Stimulated activated CD8-positive, alpha-beta memory T cell treated with anti-CD3 and anti-CD28 coated beads, Interleukin-12 subunit alpha, Interleukin-12 subunit beta, amount 100 ng/mL, for 24 hours (primary cell): ENCODE data around the gene XK.
"Not testable (repeated sequence)": the region's sequence is repeated elsewhere in the genome, so short reads cannot be mapped to it uniquely, and the experiment has no call there.

Experiments
- DNase-seq: peaks from one replicate; pipeline ENCODE4 v3.0.0-alpha.2; 2020; ENCODE audit errors: extremely low read depth

Gene XK, protein sequence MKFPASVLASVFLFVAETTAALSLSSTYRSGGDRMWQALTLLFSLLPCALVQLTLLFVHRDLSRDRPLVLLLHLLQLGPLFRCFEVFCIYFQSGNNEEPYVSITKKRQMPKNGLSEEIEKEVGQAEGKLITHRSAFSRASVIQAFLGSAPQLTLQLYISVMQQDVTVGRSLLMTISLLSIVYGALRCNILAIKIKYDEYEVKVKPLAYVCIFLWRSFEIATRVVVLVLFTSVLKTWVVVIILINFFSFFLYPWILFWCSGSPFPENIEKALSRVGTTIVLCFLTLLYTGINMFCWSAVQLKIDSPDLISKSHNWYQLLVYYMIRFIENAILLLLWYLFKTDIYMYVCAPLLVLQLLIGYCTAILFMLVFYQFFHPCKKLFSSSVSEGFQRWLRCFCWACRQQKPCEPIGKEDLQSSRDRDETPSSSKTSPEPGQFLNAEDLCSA

DNA sequence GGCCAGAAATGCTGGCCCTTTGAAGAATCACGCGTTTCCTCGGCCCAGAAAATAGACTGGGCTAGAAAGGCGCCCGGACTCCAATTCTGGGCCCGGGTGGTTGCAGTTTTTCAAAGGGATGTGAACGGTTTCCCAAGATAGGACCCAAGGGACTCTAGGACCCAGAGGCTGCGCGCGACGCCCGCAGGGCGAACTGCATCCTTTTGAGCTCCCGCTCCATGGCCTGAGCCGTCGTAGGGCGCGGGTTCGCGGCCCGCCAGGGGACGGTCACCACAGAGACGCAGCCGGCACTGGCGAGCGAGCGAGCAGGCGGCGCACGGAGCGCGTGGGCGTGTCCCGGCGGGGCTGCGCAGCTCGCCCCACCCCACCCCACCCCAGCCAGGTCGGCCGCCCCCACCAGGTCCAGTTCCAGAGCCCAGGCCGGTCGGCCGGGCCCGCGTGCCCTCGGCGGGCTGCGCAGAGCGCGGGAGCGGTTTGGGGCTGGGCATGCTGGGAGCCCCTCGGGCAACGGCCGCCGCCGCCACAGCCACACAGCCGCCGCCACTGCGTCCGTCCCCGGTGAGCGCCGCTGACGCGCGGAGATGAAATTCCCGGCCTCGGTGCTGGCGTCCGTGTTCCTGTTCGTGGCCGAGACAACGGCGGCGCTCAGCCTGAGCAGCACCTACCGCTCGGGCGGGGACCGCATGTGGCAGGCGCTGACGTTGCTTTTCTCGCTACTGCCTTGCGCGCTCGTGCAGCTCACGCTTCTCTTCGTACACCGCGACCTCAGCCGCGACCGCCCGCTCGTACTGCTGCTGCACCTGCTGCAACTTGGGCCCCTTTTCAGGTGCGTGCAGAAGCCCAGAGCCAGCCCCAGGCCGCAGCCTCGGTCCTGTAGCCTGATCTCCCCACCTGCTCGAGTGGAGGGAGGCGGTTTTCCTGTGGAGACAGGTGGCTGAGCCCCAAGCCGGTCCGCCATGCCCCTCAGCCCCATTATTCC, at the start of gene XK:
XK (plus strand) TSS at position 411 of the 979 bp plus-strand sequence; CDS start at position 582, 171 bp downstream.
- no peak for DNase-seq

DNA sequence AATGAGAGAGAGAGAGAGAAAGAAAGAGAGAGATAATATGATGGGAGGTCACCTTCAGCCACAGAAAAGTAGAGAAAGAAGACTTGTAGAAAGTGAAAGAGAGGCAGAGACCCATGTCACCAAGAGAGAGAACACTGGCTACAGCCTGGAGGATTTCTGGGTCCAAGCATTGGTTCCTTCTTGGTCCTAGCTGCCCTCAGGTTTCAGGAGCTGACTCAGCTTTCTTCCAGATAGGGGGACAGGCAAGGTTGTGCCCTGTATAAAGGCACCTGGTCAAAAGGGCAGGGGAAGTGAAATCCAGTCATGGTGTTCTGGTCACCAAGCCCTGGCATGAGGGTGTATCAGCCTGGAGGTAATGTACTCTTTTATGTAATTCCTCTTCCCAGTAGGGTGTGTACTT, 47.5 kb upstream of the XK start:
- no peak for DNase-seq

GRCh38 chrX:37640142-37640541, 45.4 kb upstream of the XK start:
- DNase-seq = no peak

DNA sequence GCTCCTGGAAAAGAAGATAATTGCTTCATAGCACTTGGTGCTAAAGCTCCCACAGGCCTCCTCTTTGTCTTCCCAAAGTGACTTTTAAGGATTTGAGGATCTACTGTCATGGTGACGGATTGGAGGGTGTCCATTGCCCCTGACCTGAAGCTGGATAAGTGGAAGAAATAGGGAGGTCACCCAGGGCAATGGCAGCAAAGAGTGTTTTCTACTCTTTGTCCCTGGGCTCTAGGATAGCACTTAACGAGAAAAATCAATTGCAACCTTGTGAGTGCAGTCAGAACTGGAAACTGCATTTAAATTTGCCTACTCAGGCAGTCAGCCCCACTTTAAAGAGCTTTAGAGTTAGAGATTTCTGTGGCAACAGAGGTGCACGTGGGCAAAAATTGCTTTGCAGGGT, 43.7 kb upstream of the XK start:
- DNase-seq = no peak

DNA sequence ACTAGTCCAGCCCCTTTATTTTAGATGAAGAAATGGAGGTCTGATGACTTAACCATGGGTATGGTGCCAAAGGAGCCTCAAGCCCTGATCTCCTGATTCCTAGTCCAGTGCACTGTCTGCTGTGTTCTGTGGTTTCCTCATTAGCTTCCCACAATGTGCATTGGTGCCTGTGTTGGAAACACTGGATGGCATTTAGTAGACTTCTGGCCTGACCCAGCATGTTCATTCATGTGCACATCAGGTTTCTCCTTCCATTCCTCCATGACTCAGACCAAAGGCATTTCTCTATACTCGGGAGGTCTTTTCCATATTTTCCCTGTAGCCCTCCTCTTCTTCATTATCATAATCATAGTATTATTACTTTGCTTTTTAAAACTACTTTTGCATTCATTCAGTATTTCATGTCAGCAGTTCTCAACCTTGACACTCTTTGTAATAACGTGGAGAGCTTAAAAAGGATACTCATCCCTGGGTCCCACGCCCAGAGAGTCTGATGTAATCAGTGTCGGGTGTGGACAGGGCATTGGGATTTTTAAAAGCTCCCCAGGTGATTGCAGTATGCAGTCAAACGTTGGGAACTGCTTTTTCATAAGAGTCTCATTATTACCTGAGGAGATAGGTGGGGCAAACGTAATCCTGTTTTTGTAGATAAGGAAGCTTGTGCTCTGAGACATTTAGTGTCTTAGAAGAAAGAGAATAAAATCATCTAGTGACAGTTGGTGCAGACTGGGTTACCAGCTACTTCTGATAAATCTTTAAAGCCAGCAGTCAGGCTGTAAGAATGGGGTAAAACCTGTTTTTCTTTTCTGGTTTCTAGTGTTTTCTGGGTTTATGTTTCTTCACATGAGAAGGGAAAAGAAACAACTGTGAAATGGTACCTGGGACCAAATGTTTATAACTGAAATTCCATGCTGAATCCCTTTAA, 40.9 kb upstream of the XK start:
- no peak for DNase-seq

GRCh38 chrX:37646254-37646653, 39.3 kb upstream of the XK start:
- DNase-seq = no peak

- not testable (repeated sequence) for DNase-seq
These were observed 34.7 kb upstream of the XK start for GRCh38 chrX:37650879-37651278.

DNA sequence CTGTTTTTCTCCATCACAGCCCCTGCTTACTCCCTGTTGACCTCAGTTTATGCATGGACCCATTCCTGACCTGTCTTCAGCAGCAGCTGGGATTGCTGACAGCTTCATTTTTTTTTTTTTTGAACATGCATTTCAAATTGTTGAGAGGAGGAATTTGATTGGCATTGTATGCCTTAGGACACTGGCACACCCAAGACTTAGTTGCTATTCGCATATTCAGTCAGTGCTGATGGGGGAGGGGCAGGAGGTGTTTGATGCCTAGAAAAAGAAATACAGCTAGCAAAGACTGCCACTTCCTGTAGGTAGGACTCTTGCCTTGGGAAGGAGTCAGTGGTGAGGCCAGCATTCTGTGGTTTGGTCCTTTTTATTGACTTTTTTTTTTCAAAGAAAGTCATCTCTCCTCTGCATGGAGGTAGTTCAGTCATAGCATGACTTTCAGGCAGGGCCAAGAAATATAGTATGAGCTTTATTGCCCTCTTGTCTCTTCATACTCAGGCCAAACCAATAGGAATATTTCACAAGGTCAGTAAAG, 33.6 kb upstream of the XK start:
- no peak for DNase-seq

GRCh38 chrX:37652589-37653231, 32.9 kb upstream of the XK start:
- DNase-seq = no peak

DNA sequence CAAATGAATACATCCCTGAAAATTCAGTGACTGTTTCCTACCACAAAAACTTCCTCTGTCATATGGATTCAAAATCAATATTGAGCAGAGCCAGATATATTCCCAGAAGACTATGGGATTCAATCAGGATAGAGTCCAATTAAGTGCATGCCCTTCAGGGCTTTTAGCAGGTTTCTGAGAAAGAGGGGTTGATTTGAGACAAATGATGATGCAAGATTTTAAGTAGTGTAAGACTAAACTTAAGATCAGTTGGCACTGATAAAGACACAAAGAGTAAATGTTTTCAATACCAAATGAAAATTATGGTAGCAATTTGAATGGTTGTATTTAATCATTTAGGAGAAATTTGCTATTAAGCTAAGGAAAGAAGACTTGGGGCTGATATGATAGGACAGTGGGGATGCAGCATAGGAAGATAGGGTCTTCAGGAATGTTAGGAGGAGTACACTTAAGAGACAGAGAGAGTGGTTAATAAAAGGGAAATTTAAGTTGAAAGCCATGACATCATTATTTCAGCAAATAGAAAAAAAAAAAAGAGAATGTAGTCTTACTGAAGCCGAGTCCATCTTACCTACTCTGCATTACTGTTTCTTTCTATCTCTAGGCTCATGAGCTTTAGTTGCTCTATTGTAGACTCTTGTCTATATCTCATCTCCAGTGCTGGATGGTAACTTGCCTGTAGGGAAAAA, 32.0 kb upstream of the XK start:
- DNase-seq = no peak

GRCh38 chrX:37658343-37659030, 27.1 kb upstream of the XK start:
- DNase-seq = no peak

DNA sequence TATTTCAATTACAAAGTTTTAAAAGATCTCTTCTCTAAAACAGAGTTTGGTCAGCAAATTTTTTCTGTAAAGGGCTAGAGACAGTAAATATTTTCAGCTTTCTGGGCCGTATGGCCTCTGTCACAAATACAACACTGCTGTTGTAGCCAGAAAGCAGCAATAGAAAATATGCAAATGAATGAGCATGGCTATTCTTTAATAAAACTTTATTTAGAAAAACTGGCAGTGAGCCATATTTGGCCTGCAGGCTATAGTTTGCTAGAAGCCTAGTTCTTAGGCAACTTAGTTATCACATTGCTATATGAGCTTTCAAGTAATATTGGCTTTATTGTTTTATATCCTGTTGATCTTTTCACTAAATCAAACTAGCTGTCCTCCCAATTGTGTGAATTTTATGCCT, 26.5 kb upstream of the XK start:
- no peak for DNase-seq

- DNase-seq = no peak
These were observed 23.4 kb upstream of the XK start for GRCh38 chrX:37662181-37662580.

DNA sequence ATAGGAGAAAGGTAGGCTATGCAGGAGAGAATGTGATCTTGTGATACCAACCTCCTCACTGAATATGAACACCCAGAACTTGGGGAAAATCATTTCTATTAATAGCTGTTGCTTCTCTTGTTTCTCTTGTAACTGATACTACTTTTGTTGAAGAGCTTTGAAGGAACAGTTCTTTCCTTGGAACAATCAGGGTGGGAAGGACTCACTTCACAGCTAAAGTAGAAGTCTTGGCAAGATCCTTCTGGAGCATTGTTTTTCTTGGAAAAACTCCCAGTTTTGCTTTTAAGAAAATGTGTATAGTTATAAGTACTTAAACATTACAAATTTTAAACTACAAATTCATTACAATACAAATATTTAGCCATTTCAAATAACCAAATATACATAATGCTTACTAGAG, 19.1 kb upstream of the XK start:
- no peak for DNase-seq

DNA sequence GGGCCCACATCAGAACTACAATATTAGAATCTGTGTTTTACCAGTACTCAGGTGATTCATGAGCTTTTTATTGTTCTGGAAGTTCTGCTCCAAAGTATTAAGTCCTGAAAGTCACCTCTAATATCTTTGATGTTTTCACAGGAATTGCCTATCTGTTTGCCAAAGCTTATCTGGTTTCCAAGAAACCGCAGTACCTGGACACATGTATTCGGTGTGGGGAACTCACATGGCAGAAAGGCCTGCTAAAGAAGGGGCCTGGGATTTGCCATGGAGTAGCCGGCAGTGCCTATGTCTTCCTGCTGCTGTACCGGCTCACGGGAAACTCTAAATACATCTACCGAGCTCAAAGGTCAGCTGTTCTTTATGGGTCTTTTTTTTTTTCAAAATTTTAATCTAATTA, 18.4 kb upstream of the XK start:
- DNase-seq = no peak

DNA sequence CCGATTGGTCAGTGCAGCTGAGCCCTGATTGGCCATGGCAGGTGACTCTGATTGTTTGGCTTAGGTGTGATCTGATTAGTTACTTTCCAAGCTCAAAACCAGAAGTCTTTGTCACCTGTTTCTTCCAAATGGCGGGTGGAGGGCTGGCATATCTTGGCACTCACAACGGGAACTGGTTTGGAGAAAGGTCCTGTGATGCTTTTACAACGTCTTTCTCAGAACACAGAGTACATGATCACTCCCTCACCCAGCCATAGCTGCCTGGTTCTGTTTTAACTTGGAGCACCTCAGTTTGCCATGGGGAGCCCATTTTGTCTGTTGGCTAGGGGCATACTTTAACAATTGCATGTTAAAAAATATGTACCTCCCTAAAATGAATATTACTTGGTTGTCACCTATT, 13.0 kb upstream of the XK start:
- no peak for DNase-seq

GRCh38 chrX:37676811-37677210, 8.8 kb upstream of the XK start:
- DNase-seq = no peak

DNA sequence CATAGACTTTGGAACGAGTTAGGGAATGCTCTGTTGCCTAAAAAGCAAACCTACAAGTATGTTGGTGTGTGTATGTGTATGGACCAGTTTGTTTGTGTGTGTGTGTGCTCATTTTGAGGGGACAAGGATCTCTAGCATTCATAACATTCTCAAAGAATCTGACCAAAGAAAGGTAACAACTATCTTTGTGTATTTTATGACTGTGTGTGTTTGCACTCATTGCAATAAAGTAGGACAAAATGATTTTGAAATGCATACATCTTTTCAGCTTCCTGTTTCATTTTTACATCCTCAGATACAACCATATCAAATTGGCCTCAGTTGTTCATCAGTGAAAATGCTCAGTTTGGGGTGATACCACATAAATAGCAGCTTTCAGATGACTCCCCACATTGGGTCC, 8.3 kb upstream of the XK start:
- no peak for DNase-seq

DNA sequence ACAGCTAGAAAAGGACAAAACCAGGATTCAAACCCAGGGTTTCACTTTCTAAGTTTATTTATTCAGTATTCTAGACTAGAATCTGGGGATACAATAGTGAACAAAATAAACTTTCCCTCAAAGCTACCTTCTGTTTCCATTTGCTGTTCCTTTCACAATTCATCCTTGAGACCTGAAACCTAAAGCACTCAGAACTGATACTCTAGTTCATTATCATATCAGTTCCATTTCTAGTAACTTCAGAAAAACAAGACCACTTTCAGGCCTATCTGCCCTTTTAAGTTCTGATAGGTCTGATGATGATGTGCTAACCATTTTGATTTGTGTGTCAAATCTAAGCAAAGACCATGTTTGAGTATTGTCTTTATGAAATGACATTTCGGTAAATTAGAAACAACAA, 7.8 kb upstream of the XK start:
- no peak for DNase-seq

DNA sequence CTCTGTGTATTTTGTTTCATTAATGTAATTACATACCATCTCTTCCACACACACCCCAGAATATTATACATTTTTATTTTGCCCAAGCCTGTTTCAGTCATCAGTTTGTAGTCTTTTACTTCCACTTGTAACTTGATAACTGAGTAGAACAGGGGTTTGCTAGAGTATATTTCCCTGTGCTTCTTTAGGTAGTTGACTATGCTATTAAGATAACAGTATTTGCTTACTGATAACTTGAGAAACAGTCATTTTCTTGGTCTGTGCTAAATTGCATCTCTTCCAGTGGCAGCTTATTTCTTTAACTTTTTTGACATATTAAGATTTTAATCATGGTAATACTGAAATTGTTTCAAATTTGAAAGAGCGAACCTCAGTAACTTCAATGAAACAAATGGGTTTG, 7.0 kb upstream of the XK start:
- no peak for DNase-seq
